ENCODE measurements around the gene CNGB1.
A peak's percentile ranks its signal among the peaks of the same experiment; 100 is the strongest.
"Not testable (repeated sequence)": the region's sequence is repeated elsewhere in the genome, so short reads cannot be mapped to it uniquely, and the experiment has no call there.

The CNGB1 gene

DNA sequence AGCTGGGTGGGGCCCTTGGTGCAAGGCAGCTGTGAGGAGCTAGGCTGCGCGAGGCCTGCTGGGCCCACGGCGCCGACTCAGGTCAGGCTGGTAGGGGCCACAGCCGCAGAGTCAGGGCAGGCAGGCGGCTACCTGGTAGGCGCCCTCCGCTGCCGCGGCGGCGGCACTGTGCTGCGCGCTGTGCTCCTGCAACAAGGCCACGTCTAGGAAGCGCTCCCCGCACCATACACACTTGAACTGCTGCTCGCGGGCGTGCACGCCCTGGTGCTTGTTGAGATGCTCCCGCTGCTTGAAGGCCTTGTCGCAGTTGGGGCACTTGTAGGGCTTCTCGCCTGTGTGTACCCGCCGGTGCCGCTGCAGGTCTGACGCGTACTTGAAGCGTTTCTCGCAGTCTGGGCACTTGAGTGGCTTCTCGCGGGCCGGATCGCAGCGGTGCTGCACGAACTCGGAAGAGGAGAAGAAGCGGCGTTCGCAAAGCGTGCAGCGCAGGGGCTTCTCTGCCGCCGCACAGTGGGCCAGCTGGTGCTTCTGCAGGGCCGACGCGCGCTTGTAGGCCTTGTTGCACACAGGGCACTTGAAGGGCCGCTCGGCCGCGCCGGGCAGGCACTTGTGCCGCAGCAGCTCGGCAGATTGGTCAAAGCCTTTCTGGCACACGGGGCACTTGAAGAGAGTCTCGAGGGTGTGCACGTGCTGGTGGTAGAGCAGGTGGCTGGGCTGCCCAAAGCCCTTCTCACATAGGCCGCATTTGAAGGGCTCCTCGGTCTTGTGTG is 25.7 kb upstream of the CNGB1 start:
- DNase-seq, result no peak

DNA sequence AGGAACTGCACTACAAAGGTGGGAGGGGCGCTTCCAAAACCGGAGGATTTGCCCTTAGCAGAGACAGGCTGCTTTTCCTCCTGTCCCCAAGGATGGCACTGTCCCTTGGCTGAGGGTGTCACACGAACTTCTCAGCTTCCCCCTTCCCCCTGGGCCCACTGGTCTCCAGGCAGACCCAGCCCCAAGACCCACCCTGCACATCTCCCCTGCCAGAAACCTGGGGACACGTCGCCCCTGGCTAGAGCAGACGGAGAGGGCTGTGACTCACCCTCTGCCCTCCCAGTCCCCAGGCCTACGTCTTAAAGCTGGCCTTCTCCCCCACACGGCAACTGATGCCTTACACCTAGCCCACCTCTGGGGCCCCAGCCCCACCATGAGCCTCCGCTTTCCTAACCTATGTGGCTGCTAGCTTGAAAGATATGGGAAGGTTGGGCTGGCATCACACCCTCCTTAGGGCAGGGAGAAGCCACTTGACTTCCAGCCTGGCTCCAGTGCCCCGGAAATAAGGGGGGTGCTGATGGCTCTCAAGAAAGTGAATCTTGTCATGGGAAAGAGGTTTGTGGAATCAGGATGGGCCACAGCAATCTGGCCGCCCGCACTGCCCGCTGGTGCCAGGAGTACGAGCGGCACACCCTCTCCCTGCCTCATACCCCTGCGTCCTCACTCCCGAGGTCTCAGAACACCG is 24.9 kb upstream of the CNGB1 start:
- DNase-seq, result no peak

DNA sequence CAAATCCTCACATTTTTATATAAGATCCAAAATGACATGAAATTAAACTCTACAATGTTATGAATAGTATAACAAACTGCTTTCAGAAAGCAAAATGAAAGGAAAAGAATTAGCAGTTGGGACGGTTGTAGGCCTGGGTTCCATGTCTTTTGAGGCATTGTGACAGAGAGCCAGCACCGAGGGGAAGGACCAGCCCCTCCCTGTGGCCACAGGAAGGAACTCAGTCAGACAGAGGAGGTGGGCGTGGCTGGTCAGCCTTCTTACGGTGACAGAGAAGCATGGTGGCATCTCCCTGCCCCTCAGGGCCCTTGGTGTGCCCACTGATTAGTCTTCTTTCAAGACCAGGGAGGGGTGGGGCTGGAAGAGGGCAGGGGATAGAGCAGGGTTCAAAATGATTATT is 23.9 kb upstream of the CNGB1 start:
- no peak for DNase-seq

DNA sequence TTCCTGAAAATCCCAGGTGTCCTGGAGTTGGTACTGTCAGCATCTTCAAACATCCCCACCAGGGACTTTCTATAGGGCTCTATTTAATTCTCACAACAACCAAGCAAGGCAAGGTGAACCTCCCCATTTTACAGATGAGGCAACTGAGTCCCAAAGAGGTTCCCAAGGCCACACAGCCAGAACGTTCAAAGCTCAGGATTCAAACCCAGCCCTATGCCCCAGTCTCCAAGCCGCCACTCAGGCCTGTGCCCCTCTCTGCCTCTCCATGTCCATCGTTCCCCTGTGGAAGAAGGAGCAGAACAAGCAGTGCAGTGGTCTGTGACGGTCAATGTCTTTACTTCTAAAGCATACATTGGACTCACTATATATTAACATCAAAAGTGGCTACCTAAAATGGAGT is 23.4 kb upstream of the CNGB1 start:
- DNase-seq, result no peak

DNA sequence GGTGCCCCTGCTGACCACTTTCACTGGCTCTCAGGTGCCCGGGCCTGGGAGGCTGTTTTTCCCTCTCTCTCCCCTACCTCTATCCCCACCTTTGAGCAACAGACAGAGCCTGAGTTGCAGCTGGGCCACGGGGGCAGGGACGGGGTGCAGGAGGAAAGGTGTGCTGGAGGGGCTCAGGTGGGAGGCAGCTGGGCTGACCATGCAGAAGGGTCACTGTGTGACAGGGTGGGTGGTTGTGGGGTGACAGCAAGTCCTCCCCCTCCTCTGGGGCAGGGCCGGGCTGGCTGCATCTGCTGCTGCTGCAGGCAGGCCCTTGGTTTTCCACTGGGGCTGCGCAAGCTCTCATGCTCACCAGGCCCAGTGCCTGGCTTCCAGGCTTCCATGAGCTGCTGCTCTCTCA is 23.0 kb upstream of the CNGB1 start:
- DNase-seq, result no peak

DNA sequence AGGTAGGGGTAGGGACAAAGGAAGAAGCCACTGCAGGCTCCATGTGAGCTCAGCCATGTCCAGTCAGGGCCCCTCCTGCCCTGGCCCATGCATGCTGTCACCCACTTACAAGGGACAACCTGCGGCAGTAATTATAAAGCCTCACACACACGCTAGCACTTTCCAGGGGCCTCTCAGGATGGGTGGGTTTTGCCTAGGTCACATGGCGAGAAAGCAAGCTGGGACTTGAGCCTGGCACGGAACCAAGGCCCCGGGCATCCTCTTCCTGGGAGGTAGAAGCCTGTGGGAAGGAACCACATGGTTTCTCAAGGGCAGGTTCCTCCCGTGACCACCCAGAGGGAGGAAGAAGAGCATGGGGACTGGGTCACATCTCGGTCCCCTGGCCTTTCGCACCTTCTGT is 22.5 kb upstream of the CNGB1 start:
- DNase-seq, result no peak

DNA sequence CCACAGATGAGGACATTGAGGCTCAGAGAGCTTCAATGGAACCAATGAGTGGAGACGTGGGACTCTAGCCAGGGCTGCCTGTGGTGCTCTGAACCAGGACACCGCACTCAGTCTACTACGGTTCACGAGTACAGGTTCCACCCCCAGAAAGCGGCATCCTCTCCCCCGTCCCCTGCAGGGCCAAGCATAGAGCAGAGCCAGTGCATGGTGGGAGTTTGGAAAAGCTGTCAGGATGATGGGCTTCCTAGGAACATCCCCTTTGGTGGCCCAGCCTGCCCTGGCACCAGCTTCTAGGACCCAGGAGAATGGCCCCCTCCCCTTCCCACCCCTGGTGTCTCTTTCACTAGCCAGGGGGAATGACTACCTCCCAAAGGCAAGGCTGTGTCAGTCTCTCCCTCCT is 21.2 kb upstream of the CNGB1 start:
- DNase-seq, result no peak

DNA sequence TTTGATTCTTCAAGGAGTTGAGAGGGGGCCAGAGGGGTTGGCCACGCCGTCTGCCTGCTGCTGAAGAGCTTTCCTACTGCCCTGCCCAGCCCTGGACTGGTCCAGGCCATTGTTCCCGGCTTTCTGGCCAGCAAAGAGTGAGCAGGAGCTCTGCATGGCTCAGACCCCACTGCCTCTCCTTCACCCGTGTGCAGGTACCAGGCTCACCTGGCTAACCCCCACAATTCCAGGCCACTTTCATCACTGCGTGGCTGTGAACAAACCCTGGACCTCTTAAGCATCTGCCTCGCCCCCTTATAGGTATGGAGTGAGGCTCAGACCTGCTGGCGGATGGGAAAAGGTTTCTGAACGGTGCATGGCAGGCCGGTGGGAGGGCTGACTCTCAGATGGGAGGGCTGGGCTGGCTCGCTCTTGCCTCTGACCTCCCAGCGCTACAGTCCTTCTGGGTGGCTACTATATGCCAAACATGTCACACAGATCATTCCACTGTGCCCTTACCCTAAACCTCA is 20.7 kb upstream of the CNGB1 start:
- no peak for DNase-seq

DNA sequence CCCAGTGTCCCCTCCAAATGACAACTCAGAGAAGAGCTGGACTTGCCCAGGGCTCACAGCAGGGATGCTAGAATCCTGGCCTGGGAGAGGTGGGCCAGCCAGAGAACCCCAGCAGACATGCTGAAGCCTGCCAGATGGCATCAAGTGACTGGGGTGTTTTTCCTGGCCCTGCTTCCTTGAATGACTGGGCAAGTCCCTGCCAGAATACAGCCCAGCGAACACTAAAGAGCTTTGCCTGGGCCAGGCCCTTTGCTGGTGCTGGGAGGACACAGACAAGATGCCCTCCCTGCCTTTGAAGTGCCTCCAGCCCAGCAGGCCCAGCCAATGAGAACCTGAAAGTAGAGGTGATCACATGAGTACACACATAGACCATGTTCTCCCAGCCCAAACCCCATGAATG is 18.0 kb upstream of the CNGB1 start:
- no peak for DNase-seq

DNA sequence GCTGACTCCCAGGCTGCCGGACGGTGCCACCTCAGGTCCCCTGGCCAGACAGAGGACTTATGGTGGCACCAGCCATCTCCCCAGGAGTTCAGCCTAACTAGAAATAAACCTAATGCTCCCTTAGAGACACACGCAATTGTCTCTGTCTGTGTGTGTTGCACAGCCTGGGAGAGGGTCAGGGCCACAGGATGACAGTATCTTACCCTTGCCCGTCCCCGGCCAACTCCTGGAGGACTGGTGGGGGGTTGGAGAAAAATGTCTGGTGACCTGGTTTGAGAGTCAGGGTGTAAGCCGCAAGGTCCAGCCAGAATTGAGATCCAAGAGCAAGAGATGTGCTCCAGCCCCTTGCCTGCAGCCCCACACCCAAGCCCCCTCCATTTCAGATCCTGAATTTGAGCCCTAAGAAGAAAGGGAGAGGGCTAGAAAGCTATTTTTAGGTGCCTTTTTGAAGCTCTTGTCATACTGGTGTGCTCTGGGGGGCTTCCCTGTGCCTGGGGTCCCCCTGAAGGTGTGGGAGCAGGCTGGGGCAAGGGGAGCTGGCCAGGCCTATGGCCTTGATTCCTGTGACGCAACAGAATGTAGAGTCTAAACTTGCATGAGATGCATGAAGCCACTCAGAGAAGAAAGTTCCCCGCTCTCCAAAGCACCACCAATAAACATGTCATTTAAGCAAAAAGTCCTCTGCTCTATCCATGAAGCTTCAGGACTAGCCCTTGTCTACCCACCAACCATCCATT is 16.7 kb upstream of the CNGB1 start:
- no peak for DNase-seq

DNA sequence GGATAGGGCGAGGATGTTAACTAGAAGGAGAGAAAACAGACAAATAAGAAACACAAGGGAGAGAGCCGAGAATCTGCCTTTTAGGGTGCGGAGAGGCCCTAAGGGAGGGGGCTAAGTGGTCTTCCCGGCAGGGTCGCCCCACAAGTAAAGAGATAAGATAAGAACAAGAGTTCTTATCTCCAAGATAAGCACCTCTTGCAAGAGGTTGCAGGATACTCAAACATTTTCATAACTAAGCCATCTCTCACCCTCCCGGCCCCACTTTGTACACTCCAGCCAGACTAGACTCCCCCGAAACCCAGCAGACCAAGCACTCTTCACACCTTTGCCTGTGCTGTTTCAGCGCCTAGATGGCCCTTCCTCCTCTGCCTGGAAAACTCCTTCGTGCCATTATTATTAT is 15.3 kb upstream of the CNGB1 start:
- no peak for DNase-seq

DNA sequence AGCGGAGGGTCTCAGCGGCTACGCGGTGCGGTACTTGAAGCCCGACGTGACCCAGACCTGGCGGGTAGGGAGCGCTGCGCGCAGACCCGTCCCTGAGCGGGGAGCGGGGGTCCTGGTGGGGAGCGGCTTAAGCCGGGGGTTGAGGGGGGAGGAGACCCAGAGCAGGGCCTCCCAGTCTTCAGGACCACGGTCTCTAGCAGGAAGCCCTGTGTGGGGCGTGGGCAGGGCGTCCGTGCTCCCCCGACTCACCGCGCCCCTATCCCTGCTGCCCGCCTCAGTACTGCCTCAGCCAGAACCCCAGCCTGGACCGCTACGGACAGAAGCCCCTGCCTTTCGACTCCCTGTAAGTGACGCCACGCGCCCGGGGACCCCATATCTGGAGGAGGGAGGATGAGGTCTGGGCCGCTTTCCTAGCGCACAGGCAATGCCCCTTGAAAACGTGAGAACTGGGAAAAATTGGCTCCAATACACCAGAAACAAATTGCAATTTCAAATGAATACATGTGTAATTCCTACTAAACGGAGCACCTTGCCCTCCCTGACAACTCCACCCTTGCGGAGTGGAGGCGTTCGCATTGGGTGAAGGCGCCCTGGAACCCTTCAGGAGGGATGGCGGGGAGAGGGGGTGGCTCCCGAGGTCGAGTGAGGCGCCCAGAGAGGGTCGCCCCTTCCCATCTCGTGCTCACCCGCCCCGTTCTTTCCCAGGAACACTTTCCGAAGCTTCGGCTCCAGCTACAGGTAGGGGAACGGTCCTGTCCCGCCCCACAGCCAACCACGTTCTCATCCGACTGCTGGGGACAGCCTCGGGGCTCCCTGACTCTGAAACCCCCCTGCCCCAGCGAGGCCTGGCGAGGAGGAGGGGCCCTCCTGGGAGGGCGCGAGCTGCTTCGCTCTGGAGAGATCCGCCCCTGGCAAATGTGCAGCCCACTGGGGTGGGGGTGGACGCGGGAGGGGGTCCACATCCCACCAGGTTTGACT is 14.6 kb upstream of the CNGB1 start:
- DNase-seq, result peak; percentile 67

DNA sequence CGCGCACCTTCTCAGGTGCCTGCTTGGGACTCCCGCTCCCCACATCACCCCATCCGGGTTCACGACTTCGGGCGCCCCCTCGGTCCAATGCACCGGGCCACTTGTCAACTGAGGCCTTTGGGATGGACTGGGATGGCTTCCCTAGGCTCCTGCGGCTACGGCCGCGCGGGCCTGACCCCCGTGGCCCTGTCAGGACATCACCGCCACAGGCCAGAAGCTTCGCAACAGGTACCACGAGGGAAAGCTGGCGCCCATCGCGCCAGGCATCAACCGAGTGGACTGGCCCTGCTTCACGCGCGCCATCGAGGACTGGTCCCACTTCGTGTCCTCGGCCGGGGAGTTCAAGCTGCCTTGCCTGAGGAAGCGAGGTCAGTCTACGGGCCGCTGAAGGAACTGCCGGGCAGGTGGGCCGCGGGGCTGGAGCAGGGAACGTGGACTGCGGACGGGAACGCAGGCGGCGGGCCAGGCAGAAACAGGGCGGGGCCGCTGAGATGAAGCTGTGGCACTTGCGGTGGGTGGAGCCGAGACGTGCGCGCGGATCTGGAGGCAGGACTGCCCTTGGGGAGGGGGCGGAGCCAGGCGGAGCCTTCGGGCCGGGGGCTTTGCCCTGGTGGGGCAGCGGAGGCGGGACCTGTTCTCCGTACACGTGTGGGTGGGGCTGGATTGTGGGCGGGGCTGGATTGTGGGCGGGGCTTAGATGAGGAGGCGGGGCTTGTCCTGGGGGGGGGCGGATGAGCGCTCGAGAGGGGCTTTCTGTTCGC is 13.7 kb upstream of the CNGB1 start:
- DNase-seq, result peak; percentile 83

DNA sequence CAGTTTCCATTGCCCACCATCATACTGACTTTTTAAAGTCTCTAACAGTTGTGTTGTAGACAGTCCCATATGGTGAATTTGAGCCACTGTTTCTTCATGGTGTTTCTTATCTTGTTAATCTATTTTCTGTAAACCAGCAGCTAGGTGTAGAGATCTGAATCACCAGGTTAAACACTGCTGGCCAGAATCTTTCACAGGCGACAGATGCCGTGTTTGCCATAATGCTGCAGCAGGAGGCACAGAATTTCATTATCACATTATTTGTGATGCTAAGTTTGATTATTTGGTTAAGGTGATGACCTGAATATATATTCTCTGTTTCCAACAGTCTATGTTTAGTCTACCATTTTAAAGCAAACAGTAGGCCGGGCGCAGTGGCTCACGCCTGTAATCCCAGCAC is 11.5 kb upstream of the CNGB1 start:
- no peak for DNase-seq

DNA sequence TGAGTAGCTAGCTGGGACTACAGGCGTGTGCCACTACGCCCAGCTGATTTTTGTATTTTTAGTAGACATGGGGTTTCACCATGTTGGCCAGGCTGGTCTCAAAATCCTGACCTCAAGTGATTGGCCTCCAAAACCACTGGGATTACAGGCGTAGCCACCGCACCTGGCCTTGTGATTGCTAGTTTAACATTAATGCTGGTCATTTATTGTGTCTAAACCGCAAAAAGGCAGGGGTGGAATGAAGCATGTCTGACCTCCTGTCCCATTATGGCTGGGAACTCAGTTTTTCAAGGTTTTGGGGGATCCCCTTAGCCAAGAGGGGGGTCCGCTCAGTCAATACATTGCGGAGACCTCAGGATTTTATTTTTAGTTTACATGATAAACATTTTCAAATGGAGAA is 10.7 kb upstream of the CNGB1 start:
- DNase-seq, result no peak

DNA sequence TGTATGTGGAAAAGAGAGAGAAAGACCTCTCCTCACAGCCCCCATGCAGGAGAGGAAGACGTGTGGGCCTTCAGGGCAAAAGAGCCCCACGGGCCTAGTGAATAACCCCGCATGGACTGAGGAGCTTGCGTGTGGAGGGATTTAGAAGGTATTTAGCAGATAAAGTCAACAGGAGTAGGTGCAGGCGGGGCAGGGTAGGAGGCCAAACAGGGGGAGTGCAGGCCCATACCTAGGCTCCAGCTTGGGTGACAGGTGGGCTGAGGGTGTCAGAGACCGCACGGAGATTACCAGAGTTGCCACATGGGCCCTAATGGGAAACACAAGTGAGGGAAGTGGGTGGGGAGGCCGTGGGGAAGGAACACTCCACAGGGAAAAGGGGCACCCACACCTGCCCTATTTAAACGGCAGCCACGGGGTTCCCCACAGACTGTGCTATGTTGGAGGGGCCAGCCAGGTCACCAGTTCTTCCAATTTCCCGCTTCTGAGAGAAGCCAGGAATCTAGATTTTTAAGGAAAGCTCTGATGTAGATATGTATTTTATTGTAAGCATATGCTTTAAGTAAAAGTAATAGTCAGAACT is 8.2 kb upstream of the CNGB1 start:
- no peak for DNase-seq

DNA sequence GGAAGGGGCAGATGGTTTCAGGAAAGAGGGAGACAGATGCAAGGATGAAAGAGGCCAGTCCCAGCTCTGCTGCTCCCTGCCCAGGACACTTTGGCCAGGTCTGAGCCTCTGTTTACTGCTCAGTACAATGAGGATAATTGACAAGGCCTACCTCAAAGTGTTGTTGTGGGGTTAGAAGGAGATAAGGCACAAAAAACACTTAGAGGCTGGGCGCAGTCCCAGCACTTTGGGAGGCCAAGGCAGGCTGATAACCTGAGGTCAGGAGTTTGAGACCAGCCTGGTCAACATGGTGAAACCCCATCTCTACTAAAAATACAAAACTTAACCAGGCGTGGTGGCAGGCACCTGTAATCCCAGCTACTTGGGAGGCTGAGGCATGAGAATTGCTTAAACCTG is 7.1 kb upstream of the CNGB1 start:
- not testable (repeated sequence) for DNase-seq

DNA sequence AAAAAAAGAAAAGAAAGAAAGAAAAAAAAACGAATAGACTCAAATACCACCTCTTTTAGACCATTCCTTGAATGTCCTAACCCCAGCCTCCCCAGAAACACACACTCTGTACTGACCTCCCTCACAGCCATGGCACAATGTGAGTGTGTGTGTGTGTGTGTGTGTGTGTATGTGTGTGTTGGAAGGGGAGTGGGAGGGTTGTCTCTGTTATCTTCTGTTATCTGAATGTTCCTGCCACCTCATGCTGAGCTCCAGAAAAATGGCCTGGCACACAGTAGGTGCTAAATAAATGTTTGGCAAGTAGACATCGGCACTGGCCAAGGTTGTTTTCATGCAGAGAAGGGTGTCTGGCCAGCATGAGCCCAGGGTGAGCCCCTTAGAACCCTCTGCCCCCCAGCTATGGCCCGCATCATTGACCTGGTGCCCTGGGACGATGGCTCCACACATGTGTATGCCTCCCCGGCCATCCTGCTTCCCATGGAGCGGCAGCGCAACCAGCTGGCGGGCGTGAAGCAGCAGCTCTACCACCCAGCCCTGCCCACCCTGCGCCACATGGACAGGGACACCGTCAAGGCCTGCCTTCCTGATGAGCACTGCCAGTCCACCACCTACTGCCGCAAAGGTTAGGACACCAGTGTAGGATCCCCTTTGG is 6.6 kb upstream of the CNGB1 start:
- no peak for DNase-seq

DNA sequence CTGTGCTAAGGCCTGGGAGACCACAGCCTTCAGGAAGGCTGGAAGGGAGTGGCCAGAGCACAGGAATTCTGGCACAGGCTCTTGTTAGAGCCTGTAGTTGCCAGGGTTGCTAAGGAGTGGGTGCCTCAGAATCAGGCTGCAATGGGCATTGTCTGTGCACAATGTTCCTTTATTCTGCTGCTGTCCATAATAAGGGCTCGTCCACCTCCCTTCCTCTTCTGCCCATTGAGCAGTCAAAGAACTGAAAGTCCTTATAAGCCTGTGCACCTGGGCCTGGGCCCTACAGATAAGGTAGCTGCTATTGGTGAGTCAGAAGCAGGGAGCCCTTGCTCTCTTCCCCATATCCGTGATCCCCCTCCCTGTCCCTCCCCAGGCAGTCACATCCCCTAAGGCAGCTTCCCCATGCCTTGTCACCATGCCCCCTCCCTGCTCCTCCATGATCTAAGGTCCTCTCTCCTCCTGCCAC is 5.4 kb upstream of the CNGB1 start:
- peak; percentile 36 for DNase-seq

DNA sequence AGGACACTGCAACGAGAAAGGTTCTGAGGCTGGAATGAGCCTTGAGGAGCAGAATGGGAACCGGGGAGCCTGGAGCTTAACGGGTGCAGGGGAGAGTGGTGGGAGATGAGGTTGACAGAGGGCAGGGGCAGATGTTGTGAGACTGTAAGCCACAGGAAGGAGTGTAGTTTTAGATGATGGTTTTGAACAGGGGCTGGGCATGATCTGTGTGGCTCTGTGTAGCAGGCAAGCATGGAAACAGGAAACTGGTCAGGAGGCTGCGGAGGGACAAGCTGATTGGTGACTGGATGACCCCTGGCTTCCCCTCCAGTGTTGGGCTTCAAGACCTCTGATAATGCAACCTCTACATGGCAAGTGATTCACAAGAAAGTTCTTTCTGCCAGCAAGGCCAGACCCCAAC is 1.4 kb upstream of the CNGB1 start:
- no peak for DNase-seq

DNA sequence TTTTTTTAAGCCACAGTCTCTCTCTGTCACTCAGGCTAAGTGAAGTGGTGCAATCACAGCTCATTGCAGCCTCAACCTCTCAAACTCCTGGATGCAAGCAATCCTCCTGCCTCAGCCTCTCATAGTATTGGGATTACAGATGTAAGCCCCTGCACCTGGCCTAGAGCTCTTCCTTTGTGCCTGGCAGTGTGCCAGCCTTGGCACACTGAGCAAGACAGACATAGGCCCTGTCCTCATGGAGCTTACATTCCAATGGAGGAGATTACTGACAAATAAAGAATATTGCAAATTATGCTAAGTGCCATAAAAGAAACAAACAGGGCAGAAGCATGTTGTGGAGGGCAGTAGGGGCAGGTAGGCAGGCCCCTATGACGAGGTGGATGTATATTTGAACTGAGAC is 920 bp upstream of the CNGB1 start:
- DNase-seq, result no peak
